Measurements from ENCODE around the gene KRT33B.

DNA sequence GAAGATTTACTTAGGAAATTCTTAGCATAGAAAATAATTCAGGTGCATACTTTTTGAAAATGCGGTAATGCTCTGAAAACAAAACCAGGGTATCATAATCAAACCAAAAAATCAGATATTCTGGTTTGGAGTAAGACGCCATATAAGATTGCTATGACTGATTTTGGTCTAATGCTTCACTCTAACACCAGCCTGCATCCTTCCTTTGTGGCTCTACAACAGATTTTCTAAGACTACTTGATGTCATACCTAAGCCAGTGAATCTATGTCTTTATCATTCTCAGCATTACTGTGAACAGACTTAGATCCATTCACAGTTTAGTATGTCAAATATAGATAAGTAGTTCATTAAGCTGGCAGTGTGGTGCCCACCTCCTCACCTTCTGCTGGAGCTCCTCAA is 590 bp downstream of the KRT33B start:
- TF ChIP-seq CTCF (IDR thresholded peaks at IDR 0.05; ENCODE audit: insufficient read depth, low read length, poor library complexity, severe bottlenecking) (no peak), EZH2phosphoT487 (conservative IDR thresholded peaks at IDR 0.05; ENCODE audit: low read length) (no peak)

All from SU-DHL-6 (cell line).